AG09319 (cell line): ENCODE measurements around the gene PLEKHG4.

Experiments
- DNase-seq: peaks from one replicate; pipeline ENCODE4 v3.0.0-alpha.2; 2010; ENCODE audit warnings: low read depth; ENCODE audit errors: extremely low read depth
- TF ChIP-seq, protein P1 (sequence below): IDR thresholded peaks from 2 replicates; pipeline ENCODE4 v1.5.1; 2011; ENCODE audit warnings: low read depth, mild to moderate bottlenecking, inconsistent platforms, low read length, moderate library complexity

The PLEKHG4 gene

GRCh38 chr16:67286441-67287235, 7.3 kb downstream of the PLEKHG4 start:
- TF ChIP-seq, protein P1, sequence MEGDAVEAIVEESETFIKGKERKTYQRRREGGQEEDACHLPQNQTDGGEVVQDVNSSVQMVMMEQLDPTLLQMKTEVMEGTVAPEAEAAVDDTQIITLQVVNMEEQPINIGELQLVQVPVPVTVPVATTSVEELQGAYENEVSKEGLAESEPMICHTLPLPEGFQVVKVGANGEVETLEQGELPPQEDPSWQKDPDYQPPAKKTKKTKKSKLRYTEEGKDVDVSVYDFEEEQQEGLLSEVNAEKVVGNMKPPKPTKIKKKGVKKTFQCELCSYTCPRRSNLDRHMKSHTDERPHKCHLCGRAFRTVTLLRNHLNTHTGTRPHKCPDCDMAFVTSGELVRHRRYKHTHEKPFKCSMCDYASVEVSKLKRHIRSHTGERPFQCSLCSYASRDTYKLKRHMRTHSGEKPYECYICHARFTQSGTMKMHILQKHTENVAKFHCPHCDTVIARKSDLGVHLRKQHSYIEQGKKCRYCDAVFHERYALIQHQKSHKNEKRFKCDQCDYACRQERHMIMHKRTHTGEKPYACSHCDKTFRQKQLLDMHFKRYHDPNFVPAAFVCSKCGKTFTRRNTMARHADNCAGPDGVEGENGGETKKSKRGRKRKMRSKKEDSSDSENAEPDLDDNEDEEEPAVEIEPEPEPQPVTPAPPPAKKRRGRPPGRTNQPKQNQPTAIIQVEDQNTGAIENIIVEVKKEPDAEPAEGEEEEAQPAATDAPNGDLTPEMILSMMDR: no peak
- DNase-seq: no peak

GRCh38 chr16:67287960-67288359, 8.6 kb downstream of the PLEKHG4 start:
- DNase-seq: no peak
- TF ChIP-seq, protein P1: no peak

DNA sequence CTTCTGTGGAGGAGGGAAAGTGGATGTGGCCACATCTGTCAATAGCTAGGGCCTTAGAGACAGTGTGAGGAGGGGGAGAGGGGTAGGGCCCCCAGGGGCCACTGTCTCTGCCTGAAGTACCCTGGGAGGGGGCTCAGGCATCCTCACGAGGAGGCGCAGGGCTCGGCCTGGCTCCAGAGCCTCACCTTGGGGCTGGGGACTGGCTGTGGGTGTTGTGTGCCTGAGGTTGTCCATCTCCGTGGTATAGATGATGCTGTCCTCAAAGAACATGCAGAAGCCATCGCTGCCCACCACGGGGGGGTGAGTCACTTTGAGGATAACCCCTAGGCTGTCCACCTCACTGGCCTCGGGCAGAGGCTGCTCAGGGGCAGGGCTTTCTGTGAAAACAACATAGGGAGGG, 12.1 kb downstream of the PLEKHG4 start:
- TF ChIP-seq, protein P1: no peak
- DNase-seq: no peak

DNA sequence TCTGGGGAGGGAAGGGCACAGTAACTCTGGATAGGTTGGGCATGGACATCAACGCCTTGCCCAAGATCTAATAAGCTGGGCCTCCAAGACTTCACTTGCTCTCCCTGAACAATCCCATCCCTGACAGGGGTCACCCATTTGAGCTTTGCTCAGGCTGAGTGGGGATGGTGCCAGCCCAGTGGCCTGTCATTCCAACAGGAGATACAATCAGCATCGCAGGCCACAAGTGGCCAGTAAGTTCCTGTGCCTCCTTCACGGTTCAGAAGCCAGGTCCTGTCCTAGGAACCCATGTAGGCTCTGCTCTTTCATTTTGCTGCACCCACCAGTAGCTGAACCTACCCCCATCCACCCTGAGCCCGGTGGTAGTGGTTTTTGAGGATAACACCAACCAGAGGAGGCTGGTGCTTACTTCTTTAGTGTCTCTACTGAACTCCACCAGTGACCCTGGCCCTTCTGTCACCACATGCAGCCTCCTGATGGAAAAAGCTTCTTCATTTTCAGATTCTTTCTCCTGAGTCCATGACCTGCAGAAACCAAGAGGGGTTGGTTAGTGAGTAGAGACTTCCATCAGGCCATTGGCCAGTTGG, 14.9 kb downstream of the PLEKHG4 start:
- TF ChIP-seq, protein P1: no peak
- DNase-seq: no peak

GRCh38 chr16:67294938-67295361, 15.6 kb downstream of the PLEKHG4 start:
- TF ChIP-seq, protein P1: peak; percentile 29
- no peak for DNase-seq

DNA sequence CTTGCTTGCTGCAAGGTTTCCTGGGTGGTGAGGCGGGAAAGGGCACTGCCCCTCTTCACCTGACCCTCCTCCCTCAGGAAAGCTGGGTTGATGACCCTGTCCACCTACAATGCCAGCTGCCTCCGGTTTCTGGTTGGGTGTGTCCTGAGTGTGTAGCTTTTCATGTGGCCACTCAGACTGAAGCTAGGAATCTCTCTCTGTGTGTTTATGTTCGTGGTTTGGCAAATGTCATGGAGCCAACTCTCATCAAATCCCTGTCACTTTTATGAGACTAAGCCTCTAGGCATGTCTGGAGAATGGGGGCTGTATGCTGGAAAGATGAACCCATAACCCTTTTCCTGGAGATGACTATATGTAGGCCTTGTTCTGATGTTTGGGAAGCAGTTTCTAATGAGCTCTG, 17.1 kb downstream of the PLEKHG4 start:
- TF ChIP-seq, protein P1: no peak
- DNase-seq: no peak

- no peak for DNase-seq
- TF ChIP-seq, protein P1: no peak
These were observed 18.9 kb downstream of the PLEKHG4 start for GRCh38 chr16:67298277-67298676.
